ENCODE measurements around the gene HS2ST1. TPM values are rescaled to one million over a fixed set of nuclear protein-coding genes. Genes with fewer than 3 reads are reported as not detected.

Gene HS2ST1
- total RNA-seq, 1 donor from 2014 or later, result 19.0 TPM

- peak; percentile 38 for DNase-seq (ENCODE audit: low read depth)
- Histone ChIP-seq H3K36me3 (ENCODE audit: control insufficient read depth, insufficient read depth, low read length) (no peaks in the 10 kb centered on the region), H3K27me3 (ENCODE audit: control insufficient read depth, insufficient read depth, low read length) (no peaks in the 10 kb centered on the region), H3K4me3 (ENCODE audit: low read depth, low read length) (no peak overlapping the region)
- peak; percentile 52 for TF ChIP-seq CTCF (IDR thresholded peaks at IDR 0.05; ENCODE audit: insufficient read depth, low read length, severe bottlenecking)
- FAIRE-seq, result no peak
Observed at GRCh38 chr1:86965012-86965826, 50.8 kb downstream of the HS2ST1 start.

GRCh38 chr1:86965827-86966182, 51.4 kb downstream of the HS2ST1 start:
- no peaks in the 10 kb centered on the region for H3K36me3 ChIP-seq (ENCODE audit: control insufficient read depth, insufficient read depth, low read length)
- FAIRE-seq, result no peak
- H3K27me3 ChIP-seq (ENCODE audit: control insufficient read depth, insufficient read depth, low read length), result no peaks in the 10 kb centered on the region
- no peak overlapping the region for H3K4me3 ChIP-seq (ENCODE audit: low read depth, low read length)
- no peak for DNase-seq (ENCODE audit: low read depth)
- no peak for TF ChIP-seq CTCF (IDR thresholded peaks at IDR 0.05; ENCODE audit: insufficient read depth, low read length, severe bottlenecking)

- Histone ChIP-seq H3K36me3 (ENCODE audit: control insufficient read depth, insufficient read depth, low read length) (no peaks in the 10 kb centered on the region), H3K4me3 (ENCODE audit: low read depth, low read length) (no peak overlapping the region), H3K27me3 (ENCODE audit: control insufficient read depth, insufficient read depth, low read length) (no peaks in the 10 kb centered on the region)
- DNase-seq (ENCODE audit: low read depth) (no peak), FAIRE-seq (no peak)
- no peak for TF ChIP-seq CTCF (IDR thresholded peaks at IDR 0.05; ENCODE audit: insufficient read depth, low read length, severe bottlenecking)
Observed at GRCh38 chr1:86970938-86971337, 56.5 kb downstream of the HS2ST1 start.

GRCh38 chr1:86971778-86972177, 57.3 kb downstream of the HS2ST1 start:
- peak; percentile 75 for DNase-seq (ENCODE audit: low read depth)

GRCh38 chr1:86972262-86972661, 57.8 kb downstream of the HS2ST1 start:
- FAIRE-seq (no peak), DNase-seq (ENCODE audit: low read depth) (peak; percentile 32)
- no peak for TF ChIP-seq CTCF (IDR thresholded peaks at IDR 0.05; ENCODE audit: insufficient read depth, low read length, severe bottlenecking)

More at GRCh38 chr1:86971778-86972177, 57.3 kb downstream of the HS2ST1 start:
- no peak for FAIRE-seq
- TF ChIP-seq CTCF (IDR thresholded peaks at IDR 0.05; ENCODE audit: insufficient read depth, low read length, severe bottlenecking), result no peak
- no peaks in the 10 kb centered on the region for H3K27me3 ChIP-seq (ENCODE audit: control insufficient read depth, insufficient read depth, low read length)
- H3K36me3 ChIP-seq (ENCODE audit: control insufficient read depth, insufficient read depth, low read length), result no peaks in the 10 kb centered on the region
- H3K4me3 ChIP-seq (ENCODE audit: low read depth, low read length), result no peak overlapping the region

More at GRCh38 chr1:86972262-86972661, 57.8 kb downstream of the HS2ST1 start:
- Histone ChIP-seq H3K36me3 (ENCODE audit: control insufficient read depth, insufficient read depth, low read length) (no peaks in the 10 kb centered on the region), H3K4me3 (ENCODE audit: low read depth, low read length) (no peak overlapping the region), H3K27me3 (ENCODE audit: control insufficient read depth, insufficient read depth, low read length) (no peaks in the 10 kb centered on the region)
